Measurements from ENCODE around the gene EFEMP2. TPM values are rescaled to one million over a fixed set of nuclear protein-coding genes. Genes with fewer than 3 reads are reported as not detected.
A peak's percentile ranks its signal among the peaks of the same experiment; 100 is the strongest.

The EFEMP2 gene
- polyA plus RNA-seq, 1 donor (not counting 4 experiments of a cell fraction or from before 2014, with no cell fraction given) = 4.8 TPM

- FAIRE-seq = no peak
- Histone ChIP-seq H3K27ac (ENCODE audit: control insufficient read depth, insufficient read depth, low read length) (peak overlapping the region; percentile 50), H3K4me3 (ENCODE audit: control insufficient read depth in 2 of 3, extremely low read depth in 1 of 3, insufficient read depth in 2 of 3, low read depth in 1 of 3, low read length in 3 of 3) (peak overlapping the region; percentile 83 to 96 (median 91)), H2AFZ (ENCODE audit: control insufficient read depth, low read length) (no peak overlapping the region), H3K4me2 (ENCODE audit: control insufficient read depth, extremely low read depth, insufficient read depth, low read depth, low read length) (peak overlapping the region; percentile 100), H4K20me1 (ENCODE audit: control insufficient read depth, extremely low read depth, insufficient read depth, low read length) (peaks cover 45% of the 10 kb centered on the region), H3K4me1 (ENCODE audit: control insufficient read depth, extremely low read depth, insufficient read depth, low read length) (peaks cover 28% of the 10 kb centered on the region), H3K9me1 (ENCODE audit: control insufficient read depth, extremely low read depth, insufficient read depth, low read length) (peaks cover 7% of the 10 kb centered on the region), H3K79me2 (ENCODE audit: control insufficient read depth, insufficient read depth, low read length) (peaks cover 56% of the 10 kb centered on the region), H3K36me3 (ENCODE audit: control insufficient read depth in 2 of 2, extremely low read depth in 1 of 2, insufficient read depth in 2 of 2, low read length in 2 of 2) (peaks cover 35 to 43% of the 10 kb centered on the region in 2 experiments), H3K9me3 (ENCODE audit: control insufficient read depth, low read depth, low read length) (no peaks in the 10 kb centered on the region), H3K9ac (ENCODE audit: control insufficient read depth, extremely low read depth, insufficient read depth, low read length) (peak overlapping the region; percentile 83), H3K27me3 (ENCODE audit: control insufficient read depth, extremely low read depth, insufficient read depth, low read length) (no peaks in the 10 kb centered on the region)
- dilution Hi-C loops (cut with MboI; ENCODE audit: extremely low pct_ligation_motif_present, low sequenced_read_pairs) = no loop called here
- TF ChIP-seq EZH2 (IDR thresholded peaks at IDR 0.05; ENCODE audit: low read length) (no peak), CTCF (optimal IDR thresholded peaks at IDR 0.05 in 1 of 3, IDR thresholded peaks at IDR 0.05 in 1 of 3, conservative IDR thresholded peaks at IDR 0.05 in 1 of 3; ENCODE audit: extremely low read depth in 1 of 3, insufficient read depth in 2 of 3, low read length in 3 of 3) (no peak)
- no peak for DNase-seq (ENCODE audit: low read depth, low spot score)
Observed at GRCh38 chr11:65856689-65857499, 15.7 kb downstream of the EFEMP2 start.

DNA sequence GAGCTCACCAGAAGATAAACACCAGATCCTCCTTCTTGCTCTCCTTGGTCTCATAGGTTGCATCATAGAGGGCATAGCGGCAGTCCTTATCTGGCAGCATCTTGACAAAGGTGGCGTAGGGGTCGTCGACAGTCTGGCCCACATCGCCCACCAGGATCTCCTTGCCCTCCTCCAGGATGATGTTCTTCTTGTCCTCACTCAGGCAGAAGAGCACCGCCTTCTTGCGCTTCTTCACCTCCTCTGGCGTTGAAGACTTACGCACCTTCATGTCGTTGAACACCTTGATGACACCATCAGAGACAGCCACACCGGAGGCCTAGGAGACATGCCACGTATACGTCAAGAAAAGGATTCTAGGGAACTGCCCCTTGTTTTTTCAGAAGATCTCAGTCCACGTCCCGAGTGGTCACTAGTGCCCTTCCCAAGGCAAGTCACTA lies 16.7 kb downstream of the EFEMP2 start:
- Histone ChIP-seq H3K9me1 (ENCODE audit: control insufficient read depth, extremely low read depth, insufficient read depth, low read length) (peaks cover 7% of the 10 kb centered on the region), H4K20me1 (ENCODE audit: control insufficient read depth, extremely low read depth, insufficient read depth, low read length) (peaks cover 50% of the 10 kb centered on the region), H3K9me3 (ENCODE audit: control insufficient read depth, low read depth, low read length) (no peaks in the 10 kb centered on the region), H3K27ac (ENCODE audit: control insufficient read depth, insufficient read depth, low read length) (no peak overlapping the region), H3K4me1 (ENCODE audit: control insufficient read depth, extremely low read depth, insufficient read depth, low read length) (peaks cover 24% of the 10 kb centered on the region), H2AFZ (ENCODE audit: control insufficient read depth, low read length) (no peak overlapping the region), H3K79me2 (ENCODE audit: control insufficient read depth, insufficient read depth, low read length) (peaks cover 47% of the 10 kb centered on the region), H3K9ac (ENCODE audit: control insufficient read depth, extremely low read depth, insufficient read depth, low read length) (peak overlapping the region; percentile 83), H3K4me3 (ENCODE audit: control insufficient read depth in 2 of 3, extremely low read depth in 1 of 3, insufficient read depth in 2 of 3, low read depth in 1 of 3, low read length in 3 of 3) (peak overlapping the region; percentile 83 to 96 (median 91)), H3K27me3 (ENCODE audit: control insufficient read depth, extremely low read depth, insufficient read depth, low read length) (no peaks in the 10 kb centered on the region), H3K4me2 (ENCODE audit: control insufficient read depth, extremely low read depth, insufficient read depth, low read depth, low read length) (peak overlapping the region; percentile 100), H3K36me3 (ENCODE audit: control insufficient read depth in 2 of 2, extremely low read depth in 1 of 2, insufficient read depth in 2 of 2, low read length in 2 of 2) (peaks cover 35 to 46% of the 10 kb centered on the region in 2 experiments)
- dilution Hi-C loops (cut with MboI; ENCODE audit: extremely low pct_ligation_motif_present, low sequenced_read_pairs) = no loop called here
- no peak for DNase-seq (ENCODE audit: low read depth, low spot score)
- no peak for TF ChIP-seq CTCF (optimal IDR thresholded peaks at IDR 0.05 in 1 of 3, IDR thresholded peaks at IDR 0.05 in 1 of 3, conservative IDR thresholded peaks at IDR 0.05 in 1 of 3; ENCODE audit: extremely low read depth in 1 of 3, insufficient read depth in 2 of 3, low read length in 3 of 3)
- TF ChIP-seq EZH2 (IDR thresholded peaks at IDR 0.05; ENCODE audit: low read length) = no peak
- no peak for FAIRE-seq

Data from keratinocyte (primary cell).